ENCODE data around the gene GNL1.

GNL1 gene

DNA sequence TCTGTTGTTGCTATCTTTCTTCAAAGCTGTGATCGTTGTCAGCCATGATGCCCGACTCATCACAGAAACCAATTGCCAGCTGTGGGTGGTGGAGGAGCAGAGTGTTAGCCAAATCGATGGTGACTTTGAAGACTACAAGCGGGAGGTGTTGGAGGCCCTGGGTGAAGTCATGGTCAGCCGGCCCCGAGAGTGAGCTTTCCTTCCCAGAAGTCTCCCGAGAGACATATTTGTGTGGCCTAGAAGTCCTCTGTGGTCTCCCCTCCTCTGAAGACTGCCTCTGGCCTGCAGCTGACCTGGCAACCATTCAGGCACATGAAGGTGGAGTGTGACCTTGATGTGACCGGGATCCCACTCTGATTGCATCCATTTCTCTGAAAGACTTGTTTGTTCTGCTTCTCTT, 34.2 kb upstream of the GNL1 start:
- no peaks in the 10 kb centered on the region for H3K9me3 ChIP-seq (ENCODE audit: control insufficient read depth, insufficient read depth, low read depth, low read length)
- H3K27ac ChIP-seq (ENCODE audit: extremely low read depth, low read depth, low read length): no peak overlapping the region
- ChIA-PET CTCF (interaction anchor here (0.6 to 1.2 kb wide), 5 partner anchors 15 to 164 kb away, joined by 3 to 7 read pairs (median 3); no protein-coding TSS in a partner anchor), POLR2A (interaction anchor here (1.2 to 2.0 kb wide), 4 partner anchors 10 to 25 kb away, joined by 3 to 7 read pairs (median 4); partner anchors contain the start of gene ABCF1)
- TF ChIP-seq GFI1B (tag by site-specific recombination; IDR thresholded peaks at IDR 0.05): no peak
- TF ChIP-seq ELK4 (IDR thresholded peaks at IDR 0.05; ENCODE audit: borderline replicate concordance, low read depth, low read length): no peak
- no peak for TF ChIP-seq OSR2 (tag by site-specific recombination; IDR thresholded peaks at IDR 0.05)
- no peak for TF ChIP-seq ZNF157 (tag by site-specific recombination; IDR thresholded peaks at IDR 0.05)
- no peak for TF ChIP-seq ZNF707 (tag by site-specific recombination; IDR thresholded peaks at IDR 0.05)
- no peak for TF ChIP-seq ZNF140 (tag by site-specific recombination; IDR thresholded peaks at IDR 0.05)
- H3K4me1 ChIP-seq (ENCODE audit: control insufficient read depth, insufficient read depth, low read length): no peaks in the 10 kb centered on the region
- H3K36me3 ChIP-seq (ENCODE audit: control insufficient read depth in 2 of 2, insufficient read depth in 1 of 2, low read length in 2 of 2): peaks cover 77 to 95% of the 10 kb centered on the region in 2 experiments
- no peak overlapping the region for H3K4me3 ChIP-seq (ENCODE audit: low read depth, low read length)

GRCh38 chr6:30589754-30590358, 33.6 kb upstream of the GNL1 start:
- ChIA-PET POLR2A (interaction anchor here (1.6 to 2.0 kb wide), 2 partner anchors 11 to 23 kb away, joined by 5 to 7 read pairs; no protein-coding TSS in a partner anchor), CTCF (interaction anchor here (0.5 to 0.7 kb wide), 3 partner anchors 16 to 163 kb away, joined by 3 read pairs; no protein-coding TSS in a partner anchor)
- TF ChIP-seq ZNF335 (tag by site-specific recombination; conservative IDR thresholded peaks at IDR 0.05) (no peak), ZNF843 (tag by site-specific recombination; IDR thresholded peaks at IDR 0.05) (no peak), BCL11A (tag by site-specific recombination; IDR thresholded peaks at IDR 0.05; ENCODE audit: low read depth) (no peak), ZNF623 (tag by site-specific recombination; IDR thresholded peaks at IDR 0.05) (no peak), ZNF837 (tag by site-specific recombination; IDR thresholded peaks at IDR 0.05) (no peak), ZBTB17 (tag by site-specific recombination; IDR thresholded peaks at IDR 0.05) (no peak), ZNF155 (tag by site-specific recombination; IDR thresholded peaks at IDR 0.05) (no peak), MZF1 (tag by site-specific recombination; IDR thresholded peaks at IDR 0.05; ENCODE audit: borderline replicate concordance) (no peak), ZNF558 (tag by site-specific recombination; IDR thresholded peaks at IDR 0.05) (no peak), ZNF114 (tag by site-specific recombination; IDR thresholded peaks at IDR 0.05) (no peak), ZNF670 (tag by site-specific recombination; IDR thresholded peaks at IDR 0.05; ENCODE audit: low read depth) (no peak), ZNF394 (tag by site-specific recombination; IDR thresholded peaks at IDR 0.05; ENCODE audit: borderline replicate concordance) (no peak), OVOL3 (tag by site-specific recombination; IDR thresholded peaks at IDR 0.05) (no peak), ZNF701 (tag by site-specific recombination; IDR thresholded peaks at IDR 0.05) (no peak)
- TF ChIP-seq, protein P1, sequence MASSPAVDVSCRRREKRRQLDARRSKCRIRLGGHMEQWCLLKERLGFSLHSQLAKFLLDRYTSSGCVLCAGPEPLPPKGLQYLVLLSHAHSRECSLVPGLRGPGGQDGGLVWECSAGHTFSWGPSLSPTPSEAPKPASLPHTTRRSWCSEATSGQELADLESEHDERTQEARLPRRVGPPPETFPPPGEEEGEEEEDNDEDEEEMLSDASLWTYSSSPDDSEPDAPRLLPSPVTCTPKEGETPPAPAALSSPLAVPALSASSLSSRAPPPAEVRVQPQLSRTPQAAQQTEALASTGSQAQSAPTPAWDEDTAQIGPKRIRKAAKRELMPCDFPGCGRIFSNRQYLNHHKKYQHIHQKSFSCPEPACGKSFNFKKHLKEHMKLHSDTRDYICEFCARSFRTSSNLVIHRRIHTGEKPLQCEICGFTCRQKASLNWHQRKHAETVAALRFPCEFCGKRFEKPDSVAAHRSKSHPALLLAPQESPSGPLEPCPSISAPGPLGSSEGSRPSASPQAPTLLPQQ (tag by site-specific recombination; IDR thresholded peaks at IDR 0.05): no peak
- TF ChIP-seq, protein P2, sequence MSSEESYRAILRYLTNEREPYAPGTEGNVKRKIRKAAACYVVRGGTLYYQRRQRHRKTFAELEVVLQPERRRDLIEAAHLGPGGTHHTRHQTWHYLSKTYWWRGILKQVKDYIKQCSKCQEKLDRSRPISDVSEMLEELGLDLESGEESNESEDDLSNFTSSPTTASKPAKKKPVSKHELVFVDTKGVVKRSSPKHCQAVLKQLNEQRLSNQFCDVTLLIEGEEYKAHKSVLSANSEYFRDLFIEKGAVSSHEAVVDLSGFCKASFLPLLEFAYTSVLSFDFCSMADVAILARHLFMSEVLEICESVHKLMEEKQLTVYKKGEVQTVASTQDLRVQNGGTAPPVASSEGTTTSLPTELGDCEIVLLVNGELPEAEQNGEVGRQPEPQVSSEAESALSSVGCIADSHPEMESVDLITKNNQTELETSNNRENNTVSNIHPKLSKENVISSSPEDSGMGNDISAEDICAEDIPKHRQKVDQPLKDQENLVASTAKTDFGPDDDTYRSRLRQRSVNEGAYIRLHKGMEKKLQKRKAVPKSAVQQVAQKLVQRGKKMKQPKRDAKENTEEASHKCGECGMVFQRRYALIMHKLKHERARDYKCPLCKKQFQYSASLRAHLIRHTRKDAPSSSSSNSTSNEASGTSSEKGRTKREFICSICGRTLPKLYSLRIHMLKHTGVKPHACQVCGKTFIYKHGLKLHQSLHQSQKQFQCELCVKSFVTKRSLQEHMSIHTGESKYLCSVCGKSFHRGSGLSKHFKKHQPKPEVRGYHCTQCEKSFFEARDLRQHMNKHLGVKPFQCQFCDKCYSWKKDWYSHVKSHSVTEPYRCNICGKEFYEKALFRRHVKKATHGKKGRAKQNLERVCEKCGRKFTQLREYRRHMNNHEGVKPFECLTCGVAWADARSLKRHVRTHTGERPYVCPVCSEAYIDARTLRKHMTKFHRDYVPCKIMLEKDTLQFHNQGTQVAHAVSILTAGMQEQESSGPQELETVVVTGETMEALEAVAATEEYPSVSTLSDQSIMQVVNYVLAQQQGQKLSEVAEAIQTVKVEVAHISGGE (tag by site-specific recombination; conservative IDR thresholded peaks at IDR 0.05; ENCODE audit: low read depth): no peak
- TF ChIP-seq, protein P3, sequence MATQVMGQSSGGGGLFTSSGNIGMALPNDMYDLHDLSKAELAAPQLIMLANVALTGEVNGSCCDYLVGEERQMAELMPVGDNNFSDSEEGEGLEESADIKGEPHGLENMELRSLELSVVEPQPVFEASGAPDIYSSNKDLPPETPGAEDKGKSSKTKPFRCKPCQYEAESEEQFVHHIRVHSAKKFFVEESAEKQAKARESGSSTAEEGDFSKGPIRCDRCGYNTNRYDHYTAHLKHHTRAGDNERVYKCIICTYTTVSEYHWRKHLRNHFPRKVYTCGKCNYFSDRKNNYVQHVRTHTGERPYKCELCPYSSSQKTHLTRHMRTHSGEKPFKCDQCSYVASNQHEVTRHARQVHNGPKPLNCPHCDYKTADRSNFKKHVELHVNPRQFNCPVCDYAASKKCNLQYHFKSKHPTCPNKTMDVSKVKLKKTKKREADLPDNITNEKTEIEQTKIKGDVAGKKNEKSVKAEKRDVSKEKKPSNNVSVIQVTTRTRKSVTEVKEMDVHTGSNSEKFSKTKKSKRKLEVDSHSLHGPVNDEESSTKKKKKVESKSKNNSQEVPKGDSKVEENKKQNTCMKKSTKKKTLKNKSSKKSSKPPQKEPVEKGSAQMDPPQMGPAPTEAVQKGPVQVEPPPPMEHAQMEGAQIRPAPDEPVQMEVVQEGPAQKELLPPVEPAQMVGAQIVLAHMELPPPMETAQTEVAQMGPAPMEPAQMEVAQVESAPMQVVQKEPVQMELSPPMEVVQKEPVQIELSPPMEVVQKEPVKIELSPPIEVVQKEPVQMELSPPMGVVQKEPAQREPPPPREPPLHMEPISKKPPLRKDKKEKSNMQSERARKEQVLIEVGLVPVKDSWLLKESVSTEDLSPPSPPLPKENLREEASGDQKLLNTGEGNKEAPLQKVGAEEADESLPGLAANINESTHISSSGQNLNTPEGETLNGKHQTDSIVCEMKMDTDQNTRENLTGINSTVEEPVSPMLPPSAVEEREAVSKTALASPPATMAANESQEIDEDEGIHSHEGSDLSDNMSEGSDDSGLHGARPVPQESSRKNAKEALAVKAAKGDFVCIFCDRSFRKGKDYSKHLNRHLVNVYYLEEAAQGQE (tag by site-specific recombination; IDR thresholded peaks at IDR 0.05): no peak
- TF ChIP-seq, protein P4, sequence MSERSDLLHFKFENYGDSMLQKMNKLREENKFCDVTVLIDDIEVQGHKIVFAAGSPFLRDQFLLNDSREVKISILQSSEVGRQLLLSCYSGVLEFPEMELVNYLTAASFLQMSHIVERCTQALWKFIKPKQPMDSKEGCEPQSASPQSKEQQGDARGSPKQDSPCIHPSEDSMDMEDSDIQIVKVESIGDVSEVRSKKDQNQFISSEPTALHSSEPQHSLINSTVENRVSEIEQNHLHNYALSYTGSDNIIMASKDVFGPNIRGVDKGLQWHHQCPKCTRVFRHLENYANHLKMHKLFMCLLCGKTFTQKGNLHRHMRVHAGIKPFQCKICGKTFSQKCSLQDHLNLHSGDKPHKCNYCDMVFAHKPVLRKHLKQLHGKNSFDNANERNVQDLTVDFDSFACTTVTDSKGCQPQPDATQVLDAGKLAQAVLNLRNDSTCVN (tag by site-specific recombination; optimal IDR thresholded peaks at IDR 0.05): no peak
- Histone ChIP-seq H3K4me3 (ENCODE audit: low read depth, low read length) (no peak overlapping the region), H3K9me3 (ENCODE audit: control insufficient read depth, insufficient read depth, low read depth, low read length) (no peaks in the 10 kb centered on the region), H3K27ac (ENCODE audit: extremely low read depth, low read depth, low read length) (no peak overlapping the region), H3K36me3 (ENCODE audit: control insufficient read depth in 2 of 2, insufficient read depth in 1 of 2, low read length in 2 of 2) (peaks cover 84 to 97% of the 10 kb centered on the region in 2 experiments), H3K4me1 (ENCODE audit: control insufficient read depth, insufficient read depth, low read length) (no peaks in the 10 kb centered on the region)

Data from HEK293 (cell line).